ENCODE results near the gene CRTC1. TPM values are rescaled to one million over a fixed set of nuclear protein-coding genes. Genes with fewer than 3 reads are reported as not detected.

CRTC1 gene
- total RNA-seq, 1 experiment from 2014 or later, result 19.0 TPM

GRCh38 chr19:18651300-18651699 lies 32.2 kb upstream of the CRTC1 start:
- H3K27me3 ChIP-seq (ENCODE audit: insufficient read depth, low read length), result no peaks in the 10 kb centered on the region
- peaks cover 27 to 37% of the 10 kb centered on the region in 2 experiments for H3K4me1 Mint-ChIP-seq
- H3K9me3 Mint-ChIP-seq, result no peaks in the 10 kb centered on the region
- H3K36me3 Mint-ChIP-seq (ENCODE audit: insufficient read depth in 1 of 3, low read depth in 3 of 3), result peaks cover 0 to 3% (median 2%) of the 10 kb centered on the region in 3 experiments; a peak in 2 of 7 replicates
- peak overlapping the region in 1 of 3 experiments; percentile 77; a peak in 1 of 7 replicates for H3K27ac Mint-ChIP-seq
- H2AFZ ChIP-seq (ENCODE audit: low read length), result no peak overlapping the region
- H2BK5ac ChIP-seq (ENCODE audit: insufficient read length, low read length), result no peak overlapping the region
- H4K5ac ChIP-seq (ENCODE audit: insufficient read length, low read depth, low read length), result no peak overlapping the region
- H3K4me1 ChIP-seq (ENCODE audit: insufficient read depth, low read length), result no peaks in the 10 kb centered on the region; the same call in 1 of the 2 replicates
- no CpG with 5 or more reads among the region's 1 CpG for WGBS (ENCODE audit: extremely low coverage, insufficient read length, low lambda C conversion rate)
- H3K23me2 ChIP-seq (ENCODE audit: insufficient read length, low read depth, low read length, poor library complexity, severe bottlenecking), result no peaks in the 10 kb centered on the region
- no peak overlapping the region for H2BK20ac ChIP-seq (ENCODE audit: low read depth, low read length, poor library complexity, severe bottlenecking)
- H3K4ac ChIP-seq (ENCODE audit: low read depth, low read length), result no peak overlapping the region
- no peaks in the 10 kb centered on the region for H4K20me1 ChIP-seq (ENCODE audit: control insufficient read depth, insufficient read depth, insufficient read length)
- no peak overlapping the region; the same call in 1 of the 2 replicates for H3K14ac ChIP-seq (ENCODE audit: insufficient read depth, low read length)
- no peak overlapping the region for H3K18ac ChIP-seq (ENCODE audit: insufficient read length, low read depth, low read length)
- H3K9me3 ChIP-seq (ENCODE audit: control insufficient read depth, low read depth, low read length), result no peaks in the 10 kb centered on the region
- H3K27ac ChIP-seq (ENCODE audit: insufficient read length, low read depth, low read length), result no peak overlapping the region
- H3K79me1 ChIP-seq (ENCODE audit: insufficient read depth, low read depth, low read length, poor library complexity, severe bottlenecking), result no peaks in the 10 kb centered on the region
- no peak overlapping the region for H3K9ac ChIP-seq (ENCODE audit: extremely low read depth, insufficient read length, low read length)
- no peak overlapping the region for H3K23ac ChIP-seq (ENCODE audit: insufficient read length, low read depth, low read length)
- no peak overlapping the region for H2AK5ac ChIP-seq (ENCODE audit: insufficient read length, low read length)
- H4K8ac ChIP-seq (replicated peaks; ENCODE audit: insufficient read length, low read depth, low read length), result no peak overlapping the region
- no peak overlapping the region for H3K56ac ChIP-seq (ENCODE audit: insufficient read length, low read depth, low read length)
- H3K27me3 Mint-ChIP-seq (ENCODE audit: low read depth), result peaks cover 2% of the 10 kb centered on the region
- no peak overlapping the region for H2BK12ac ChIP-seq (ENCODE audit: insufficient read length, low read depth, low read length)
- DNase-seq, result no peak
- no peak overlapping the region for H3T11ph ChIP-seq (ENCODE audit: low read length)
- no peak for TF ChIP-seq CTCF (conservative IDR thresholded peaks at IDR 0.05)
- no peak overlapping the region for H3K4me3 Mint-ChIP-seq
- H4K91ac ChIP-seq (ENCODE audit: insufficient read length, low read depth, low read length), result no peak overlapping the region
- no peak overlapping the region for H2BK15ac ChIP-seq (ENCODE audit: low read depth, low read length)
- H3K79me2 ChIP-seq (ENCODE audit: insufficient read depth, low read length), result no peaks in the 10 kb centered on the region
- H3K4me2 ChIP-seq (ENCODE audit: insufficient read depth, insufficient read length, low read length), result no peak overlapping the region
- H2BK120ac ChIP-seq (ENCODE audit: low read depth, low read length, poor library complexity, severe bottlenecking), result no peak overlapping the region

Measured in H9 (cell line).